ENCODE results near the gene LAMA4.

DNA sequence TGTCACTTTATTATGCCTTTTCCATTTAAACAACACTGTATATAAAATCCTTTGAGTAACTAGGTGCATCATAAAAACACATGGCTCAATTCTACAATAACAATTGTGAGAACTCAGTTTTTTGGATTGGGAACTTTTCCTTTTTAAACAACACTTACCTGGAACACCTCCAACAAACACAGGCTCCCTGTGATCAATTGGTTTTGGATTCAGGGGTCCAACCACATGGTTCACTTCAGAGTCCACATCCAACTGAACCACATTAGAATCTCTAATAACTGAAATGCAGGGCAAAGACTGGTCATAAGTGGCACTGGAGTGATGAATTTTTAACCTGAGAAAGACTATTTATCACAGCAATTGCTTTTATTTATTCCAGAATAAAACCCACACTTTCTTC is 140.4 kb downstream of the LAMA4 start:
- TF ChIP-seq EP300 (IDR thresholded peaks at IDR 0.05; ENCODE audit: low read depth in 2 of 2, low read length in 2 of 2) (no peak), EP300 (CRISPR knock-in tag; IDR thresholded peaks at IDR 0.05; ENCODE audit: borderline replicate concordance) (no peak), NR1H2 (CRISPR knock-in tag; IDR thresholded peaks at IDR 0.05; ENCODE audit: borderline replicate concordance, low read depth) (no peak)
